Right lobe of liver (tissue), 6 donors: ENCODE measurements around the gene CEP76. TPM values are rescaled to one million over a fixed set of nuclear protein-coding genes. Genes with fewer than 3 reads are reported as not detected.

Source experiments
- ATAC-seq, 4 donors: fragments of 200-7000 bp; cut with Tn5 transposase; one replicate each; pipeline ENCODE4 v1.9.1; 2020; ENCODE audit warnings: mild to moderate bottlenecking in 4 of 4, moderate library complexity in 4 of 4
- DNase-seq, 3 donors: peaks; one replicate each; pipeline ENCODE4 v3.0.0-alpha.2; 2020
- H3K27ac ChIP-seq, 3 donors: fragments of 200-600 bp; one replicate each; pipeline ENCODE4 v1.8.0; 2022
- H3K27me3 ChIP-seq, 2 donors: fragments of 200-600 bp; one replicate each; pipeline ENCODE4 v1.8.0; 2022
- H3K36me3 ChIP-seq, 4 donors: fragments of 200-600 bp; sonication (generic) in 1 of 4; one replicate each; pipeline versions ENCODE4 v1.5.1 to v1.8.0; 2017 to 2022; ENCODE audit warnings: control low read depth in 1 of 4
- H3K4me1 ChIP-seq, 4 donors: fragments of 200-600 bp; sonication (generic) in 1 of 4; one replicate each; pipeline versions ENCODE4 v1.5.1 to v1.8.0; 2017 to 2022; ENCODE audit warnings: control low read depth in 1 of 4
- H3K4me3 ChIP-seq, 3 donors: fragments of 200-600 bp; one replicate each; pipeline ENCODE4 v1.8.0; 2022
- H3K9me3 ChIP-seq, 4 donors: fragments of 200-600 bp; sonication (generic) in 1 of 4; one replicate each; pipeline versions ENCODE4 v1.5.1 to v1.8.0; 2017 to 2022; ENCODE audit warnings: control low read depth in 1 of 4
- POLR2A ChIP-seq: fragments of 450-650 bp; IDR thresholded peaks from one replicate; pipeline ENCODE4 v1.6.1; 2017; ENCODE audit warnings: antibody characterized with exemption, mild to moderate bottlenecking
- WGBS: methylation state at CpG from one replicate; pipeline ENCODE4 v1.1.6; 2018; ENCODE audit warnings: low coverage, low lambda C conversion rate; ENCODE audit not compliant: insufficient coverage; ENCODE audit errors: missing lambda C conversion rate; 5-methylcytosine and 5-hydroxymethylcytosine counted together
- intact Hi-C, 2 donors: fragments of 100-400 bp; cut with DNase I; formaldehyde crosslinking; loops; one replicate each; pipeline versions ENCODE4 v1.11.2 to v1.14.1; 2022
- total RNA-seq, 6 experiments: library from RNA; depleted of rRNA in 2 of 6; stranded (reverse); fragments of >200 nt in 2 of 6; fragmentation: NEBNext Ultra II Directional in 3 of 6; extraction: Animal tissue kit (Norgen Biotek cat#: 25700) in 3 of 6; gene quantifications; one replicate each; pipeline versions ENCODE4 v1.1.0 to v1.2.4, GENCODE V29; 2016 to 2023
- TF ChIP-seq, protein P1 (sequence below), 4 donors: fragments of 200-600 bp in 3 of 4; fragments of 450-650 bp in 1 of 4; IDR thresholded peaks; one replicate each; pipeline versions ENCODE4 v1.5.1 to v1.8.0; 2016 to 2022; ENCODE audit warnings: antibody characterized with exemption in 4 of 4, mild to moderate bottlenecking in 2 of 4
- donor health status: DM: no; HTN: yes; CAD: no.
- donor health status: DM: no; HTN: no; CAD: no.
- donor health status: DM: no; HTN: no; CAD: no.
- donor health status: DM: no; HTN: yes; CAD: no.
- donor health status: DM: no; HTN: yes; CAD: no.

The CEP76 gene
- total RNA-seq, 6 experiments from 2014 or later = 2.1 to 5.6 (median 3.7) TPM

DNA sequence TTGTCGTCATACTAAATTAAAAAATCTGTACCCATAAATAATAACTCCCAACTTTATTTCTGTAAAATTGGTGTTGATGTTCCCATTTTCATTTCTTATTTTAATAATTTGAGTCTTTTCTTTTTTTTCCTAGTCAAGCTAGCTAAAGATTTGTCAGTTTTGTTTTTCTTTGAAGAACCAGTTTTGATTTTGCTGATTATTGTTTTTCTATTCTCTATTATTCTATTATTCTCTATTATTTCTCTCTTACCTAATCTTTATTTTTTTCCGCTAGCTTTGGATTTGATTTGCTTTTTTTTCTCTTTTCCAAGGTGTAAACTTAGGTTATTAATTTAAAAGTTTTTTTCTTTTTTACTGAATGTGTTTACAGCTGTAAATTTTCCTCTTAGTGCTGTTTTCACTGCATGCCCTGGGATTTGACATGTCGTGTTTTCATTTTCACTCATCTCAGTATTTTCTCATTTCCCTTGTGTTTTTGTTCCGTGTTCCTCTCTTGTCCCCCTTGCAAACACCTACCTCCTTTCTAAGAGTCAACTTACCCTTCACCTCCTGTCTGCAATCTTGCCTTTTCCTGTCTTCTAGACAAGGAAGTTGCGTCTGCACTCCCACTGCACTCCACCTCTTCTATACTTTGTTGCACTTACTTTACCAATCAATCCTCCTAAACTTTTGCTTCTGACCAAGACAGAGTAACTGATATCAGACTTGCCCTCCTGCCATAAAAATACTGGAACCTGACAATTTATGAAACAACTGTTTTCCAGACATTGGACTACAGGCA lies 19.2 kb upstream of the CEP76 start:
- no peaks in the 10 kb centered on the region for H3K9me3 ChIP-seq
- no peaks in the 10 kb centered on the region for H3K27me3 ChIP-seq
- TF ChIP-seq POLR2A = no peak
- TF ChIP-seq, protein P1, sequence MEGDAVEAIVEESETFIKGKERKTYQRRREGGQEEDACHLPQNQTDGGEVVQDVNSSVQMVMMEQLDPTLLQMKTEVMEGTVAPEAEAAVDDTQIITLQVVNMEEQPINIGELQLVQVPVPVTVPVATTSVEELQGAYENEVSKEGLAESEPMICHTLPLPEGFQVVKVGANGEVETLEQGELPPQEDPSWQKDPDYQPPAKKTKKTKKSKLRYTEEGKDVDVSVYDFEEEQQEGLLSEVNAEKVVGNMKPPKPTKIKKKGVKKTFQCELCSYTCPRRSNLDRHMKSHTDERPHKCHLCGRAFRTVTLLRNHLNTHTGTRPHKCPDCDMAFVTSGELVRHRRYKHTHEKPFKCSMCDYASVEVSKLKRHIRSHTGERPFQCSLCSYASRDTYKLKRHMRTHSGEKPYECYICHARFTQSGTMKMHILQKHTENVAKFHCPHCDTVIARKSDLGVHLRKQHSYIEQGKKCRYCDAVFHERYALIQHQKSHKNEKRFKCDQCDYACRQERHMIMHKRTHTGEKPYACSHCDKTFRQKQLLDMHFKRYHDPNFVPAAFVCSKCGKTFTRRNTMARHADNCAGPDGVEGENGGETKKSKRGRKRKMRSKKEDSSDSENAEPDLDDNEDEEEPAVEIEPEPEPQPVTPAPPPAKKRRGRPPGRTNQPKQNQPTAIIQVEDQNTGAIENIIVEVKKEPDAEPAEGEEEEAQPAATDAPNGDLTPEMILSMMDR (IDR thresholded peaks at IDR 0.05) = no peak
- DNase-seq (no peak), ATAC-seq (peak in 1 of 4 donors; percentile 15)
- no peaks in the 10 kb centered on the region for H3K4me1 ChIP-seq
- no peak overlapping the region for H3K27ac ChIP-seq
- peaks cover 0 to 48% (median 22%) of the 10 kb centered on the region in 4 donors for H3K36me3 ChIP-seq
- intact Hi-C loops = no loop called here
- 80% methylated on average over 5 of the region's 5 CpGs for WGBS
- no peak overlapping the region for H3K4me3 ChIP-seq

DNA sequence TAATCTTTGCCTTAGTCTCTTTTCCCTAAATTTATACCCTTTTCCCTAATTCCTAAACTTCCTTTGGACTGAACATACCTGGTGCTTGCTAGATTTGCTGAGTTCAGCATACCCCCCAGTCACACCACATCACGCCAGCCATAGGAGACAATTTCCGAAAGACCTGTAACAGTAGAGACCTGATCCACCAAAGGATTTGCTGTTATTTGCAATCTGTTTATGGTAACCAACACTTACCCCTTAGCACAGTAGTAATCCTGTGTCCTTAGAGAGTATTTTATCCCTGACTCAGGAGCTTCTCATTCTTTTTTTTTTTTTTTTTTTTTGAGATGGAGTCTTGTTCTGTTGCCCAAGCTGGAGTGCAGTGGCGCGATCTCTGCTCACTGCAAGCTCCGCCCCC lies 8.9 kb upstream of the CEP76 start:
- Histone ChIP-seq H3K9me3 (no peaks in the 10 kb centered on the region), H3K27me3 (no peaks in the 10 kb centered on the region), H3K27ac (no peak overlapping the region), H3K36me3 (peaks cover 0 to 84% (median 23%) of the 10 kb centered on the region in 4 donors), H3K4me3 (no peak overlapping the region), H3K4me1 (no peaks in the 10 kb centered on the region)
- DNase-seq (no peak), ATAC-seq (no peak)
- no peak for TF ChIP-seq POLR2A
- TF ChIP-seq, protein P1 (IDR thresholded peaks at IDR 0.05) = no peak
- intact Hi-C loops = no loop called here
- 85% methylated on average over 2 of the region's 5 CpGs for WGBS

DNA sequence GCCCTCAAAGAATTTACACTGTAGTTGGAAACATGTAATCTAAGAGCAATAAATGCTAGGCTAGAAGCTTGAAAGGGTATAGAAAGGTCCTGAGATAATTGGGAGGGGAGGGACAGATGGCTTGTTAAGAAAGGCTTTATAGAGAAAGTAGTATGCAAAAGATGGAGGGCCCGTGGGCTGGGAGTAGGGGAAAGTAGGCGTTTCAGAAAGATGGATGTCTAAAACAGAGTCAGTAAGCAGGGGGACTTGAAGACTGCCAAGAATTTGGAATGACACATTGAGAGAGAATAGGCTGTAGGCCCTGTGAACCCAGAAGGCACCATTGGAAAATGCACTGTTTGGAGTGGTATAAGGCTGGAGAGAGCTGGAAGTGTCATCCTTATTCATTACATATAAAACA lies 1.1 kb upstream of the CEP76 start:
- Histone ChIP-seq H3K9me3 (no peaks in the 10 kb centered on the region), H3K27me3 (no peaks in the 10 kb centered on the region), H3K4me1 (peaks cover 0 to 33% (median 7%) of the 10 kb centered on the region in 4 donors), H3K27ac (peak overlapping the region in 1 of 3 donors; percentile 99), H3K4me3 (peak overlapping the region; percentile 92 to 96 (median 94)), H3K36me3 (peaks cover 0 to 25% (median 10%) of the 10 kb centered on the region in 4 donors)
- no peak for DNase-seq
- TF ChIP-seq POLR2A = no peak
- TF ChIP-seq, protein P1 (IDR thresholded peaks at IDR 0.05) = no peak
- intact Hi-C loops = no loop called here
- WGBS = 5% methylated on average over 2 of the region's 2 CpGs
- no peak for ATAC-seq

DNA sequence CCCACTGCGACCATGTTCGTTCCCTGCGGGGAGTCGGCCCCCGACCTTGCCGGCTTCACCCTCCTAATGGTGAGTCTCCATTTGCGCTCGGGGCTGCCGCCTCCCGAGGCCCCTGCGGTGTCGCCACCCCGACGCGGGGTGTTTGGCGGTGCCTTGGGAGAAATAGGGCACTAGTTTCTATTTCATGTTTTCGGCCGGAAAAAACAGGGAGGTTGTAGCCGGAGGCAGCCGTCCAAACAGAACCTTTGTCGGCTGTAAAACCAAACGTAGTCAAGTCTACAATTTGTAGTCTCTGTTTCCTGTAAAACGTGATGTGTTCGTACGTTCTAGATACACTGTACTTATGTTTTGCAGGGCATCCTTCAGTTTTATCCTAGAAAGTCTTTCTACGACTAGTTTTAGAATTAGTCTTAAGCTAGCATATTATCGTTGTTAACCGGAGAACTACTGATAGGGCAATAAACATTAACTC lies 609 bp upstream of the CEP76 start:
- no peak for TF ChIP-seq POLR2A
- TF ChIP-seq, protein P1 (IDR thresholded peaks at IDR 0.05) = no peak
- WGBS = under 1% methylated on average over 22 of the region's 28 CpGs

More for the DNA sequence above, 609 bp upstream of the CEP76 start:
- Histone ChIP-seq H3K9me3 (no peaks in the 10 kb centered on the region), H3K36me3 (peaks cover 0 to 22% (median 8%) of the 10 kb centered on the region in 4 donors), H3K4me1 (peaks cover 0 to 33% (median 7%) of the 10 kb centered on the region in 4 donors), H3K4me3 (peak overlapping the region; percentile 92 to 96 (median 94)), H3K27me3 (no peaks in the 10 kb centered on the region), H3K27ac (peak overlapping the region; percentile 98 to 99 (median 99))
- intact Hi-C loops = no loop called here
- ATAC-seq (peak; percentile 57 to 71 (median 62)), DNase-seq (no peak)
